Adipocyte (in vitro differentiated cells): ENCODE measurements around the gene NDST4.

Experiments
- DNase-seq: peaks from one replicate; pipeline ENCODE4 v3.0.0-alpha.2; 2015; ENCODE audit warnings: low read depth
- H3K27me3 ChIP-seq: replicated peaks from 2 replicates; pipeline ENCODE4 v1.7.0; 2013; ENCODE audit warnings: mild to moderate bottlenecking, low read length, moderate library complexity; ENCODE audit not compliant: control insufficient read depth, insufficient read depth
- H3K36me3 ChIP-seq: 2 replicates; pipeline ENCODE4 v1.7.0; 2013; ENCODE audit warnings: low read length, mild to moderate bottlenecking, moderate library complexity; ENCODE audit not compliant: control insufficient read depth, insufficient read depth, severe bottlenecking
- H3K4me1 ChIP-seq: 2 replicates; pipeline ENCODE4 v1.7.0; 2013; ENCODE audit warnings: mild to moderate bottlenecking, low read length, moderate library complexity; ENCODE audit not compliant: control insufficient read depth, insufficient read depth
- H3K4me3 ChIP-seq: 2 replicates; pipeline ENCODE4 v1.7.0; 2013; ENCODE audit warnings: mild to moderate bottlenecking, low read length, moderate library complexity
- H3K9ac ChIP-seq: 2 replicates; pipeline ENCODE4 v1.7.0; 2013; ENCODE audit warnings: mild to moderate bottlenecking, low read length, moderate library complexity
- H3K9me3 ChIP-seq: 2 replicates; pipeline ENCODE4 v1.7.0; 2013; ENCODE audit warnings: mild to moderate bottlenecking, low read length, moderate library complexity; ENCODE audit not compliant: control insufficient read depth

Gene NDST4

DNA sequence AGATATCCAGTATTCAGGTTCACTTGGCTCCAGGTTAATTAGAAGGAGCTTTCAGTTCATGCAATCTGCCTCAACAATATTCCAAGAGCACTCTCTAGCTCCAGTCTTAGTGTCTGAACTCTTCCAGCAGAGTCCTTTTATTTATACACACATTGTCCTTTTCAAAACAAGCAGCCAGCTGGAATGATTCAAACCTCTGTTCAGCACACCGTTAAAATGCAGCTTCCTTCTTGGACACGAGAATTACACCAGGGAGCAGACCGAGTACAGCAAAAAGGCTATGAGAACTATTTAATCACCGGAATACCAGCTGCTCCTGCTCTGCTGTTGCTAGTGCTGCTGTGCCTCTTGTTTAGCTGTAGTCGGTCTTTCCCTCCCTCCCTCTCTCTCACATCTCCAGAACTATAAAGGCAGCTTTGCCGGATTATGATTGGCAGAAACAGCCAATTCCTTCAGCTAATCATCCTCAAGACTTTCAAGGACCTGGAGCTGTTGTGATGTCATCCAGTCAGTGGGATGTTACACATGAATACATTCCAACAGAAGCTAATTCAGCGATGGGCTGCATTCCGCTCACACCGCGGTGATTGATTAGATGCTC, at the start of gene NDST4:
NDST4 (minus strand) TSS at position 115 of the 601 bp plus-strand sequence. CDS start 36,584 bp downstream, outside the sequence.
- peak within 1 kb of the TSS; percentile 7 for H3K9ac ChIP-seq
- H3K4me1 ChIP-seq, result peaks cover 10% of the 10 kb centered on the region
- H3K4me3 ChIP-seq, result peak within 1 kb of the TSS; percentile 68
- H3K27me3 ChIP-seq, result no peaks in the 10 kb centered on the region
- H3K36me3 ChIP-seq, result no peaks in the 10 kb centered on the region
- peak; percentile 36 for DNase-seq
- no peaks in the 10 kb centered on the region for H3K9me3 ChIP-seq

GRCh38 chr4:115159141-115159540, 45.7 kb upstream of the NDST4 start:
- Histone ChIP-seq H3K4me1 (peaks cover 20% of the 10 kb centered on the region), H3K36me3 (no peaks in the 10 kb centered on the region), H3K27me3 (no peaks in the 10 kb centered on the region), H3K4me3 (peak overlapping the region; percentile 15), H3K9ac (peak overlapping the region; percentile 9), H3K9me3 (no peaks in the 10 kb centered on the region)
- peak; percentile 73 for DNase-seq

DNA sequence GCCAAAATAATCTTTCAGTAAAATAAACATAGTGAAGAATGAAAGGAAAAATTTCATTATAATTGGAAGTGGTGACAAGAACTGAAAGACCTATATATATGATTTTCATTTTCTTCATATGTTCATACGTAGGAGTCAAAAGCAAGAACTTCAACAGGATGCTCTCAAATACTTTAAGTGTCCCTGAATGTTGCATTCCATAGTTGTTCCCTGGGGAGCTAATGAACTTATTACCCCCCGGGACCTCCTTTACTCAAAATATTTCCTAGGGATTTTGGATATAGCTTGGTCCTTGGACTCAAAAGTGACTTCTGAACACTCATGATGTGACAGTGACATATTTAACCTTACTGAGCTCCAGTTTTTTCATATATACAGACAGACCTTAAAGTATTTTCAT, 44.9 kb upstream of the NDST4 start:
- peaks cover 21% of the 10 kb centered on the region for H3K4me1 ChIP-seq
- no peaks in the 10 kb centered on the region for H3K9me3 ChIP-seq
- H3K27me3 ChIP-seq, result no peaks in the 10 kb centered on the region
- H3K9ac ChIP-seq, result no peak overlapping the region
- no peak for DNase-seq
- no peaks in the 10 kb centered on the region for H3K36me3 ChIP-seq
- H3K4me3 ChIP-seq, result no peak overlapping the region

DNA sequence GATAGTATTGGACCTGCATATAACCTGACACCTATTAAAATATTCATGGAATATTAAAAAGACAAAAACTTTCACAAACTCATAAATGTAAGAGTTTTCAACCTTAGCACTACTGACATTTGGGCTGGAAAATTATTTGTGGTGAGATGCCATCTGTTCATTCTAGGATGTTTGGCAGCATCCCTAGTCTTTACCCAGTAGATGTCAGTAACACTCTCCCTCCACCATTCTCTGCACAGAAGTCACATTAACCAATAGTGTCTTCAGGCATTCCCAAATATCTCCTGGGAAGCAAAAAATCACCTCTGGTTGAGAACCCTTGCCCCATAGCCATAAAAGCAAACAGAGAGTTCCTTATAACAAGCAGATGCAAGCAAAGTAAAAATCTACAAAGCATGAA, 41.4 kb upstream of the NDST4 start:
- Histone ChIP-seq H3K9ac (no peak overlapping the region), H3K4me3 (no peak overlapping the region), H3K9me3 (no peaks in the 10 kb centered on the region), H3K27me3 (no peaks in the 10 kb centered on the region), H3K4me1 (peaks cover 21% of the 10 kb centered on the region), H3K36me3 (no peaks in the 10 kb centered on the region)
- peak; percentile 57 for DNase-seq

GRCh38 chr4:115152965-115153364, 39.5 kb upstream of the NDST4 start:
- no peaks in the 10 kb centered on the region for H3K9me3 ChIP-seq
- no peak overlapping the region for H3K9ac ChIP-seq
- H3K36me3 ChIP-seq, result no peaks in the 10 kb centered on the region
- H3K4me3 ChIP-seq, result no peak overlapping the region
- peaks cover 14% of the 10 kb centered on the region for H3K4me1 ChIP-seq
- H3K27me3 ChIP-seq, result no peaks in the 10 kb centered on the region
- no peak for DNase-seq

DNA sequence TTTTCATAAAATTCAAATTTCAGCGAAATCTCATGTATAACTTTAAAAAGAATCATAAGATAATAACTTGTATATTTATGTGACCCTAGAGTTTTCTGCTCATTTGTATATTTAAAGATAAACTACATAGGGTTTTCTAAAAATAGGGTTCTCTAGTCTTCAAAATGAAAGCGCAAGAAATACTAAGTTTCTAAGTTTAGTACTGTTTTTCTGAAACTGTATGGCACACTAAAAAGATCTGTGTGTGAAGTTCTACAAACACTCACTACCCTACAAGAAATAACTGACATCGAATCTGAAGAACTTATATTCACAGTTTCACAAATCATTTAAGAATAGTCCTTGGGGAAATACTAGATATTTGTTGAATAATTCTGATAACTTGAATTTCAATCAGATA, 38.7 kb upstream of the NDST4 start:
- no peak for DNase-seq
- Histone ChIP-seq H3K36me3 (no peaks in the 10 kb centered on the region), H3K4me1 (peaks cover 14% of the 10 kb centered on the region), H3K9me3 (no peaks in the 10 kb centered on the region), H3K9ac (no peak overlapping the region), H3K27me3 (no peaks in the 10 kb centered on the region), H3K4me3 (no peak overlapping the region)

DNA sequence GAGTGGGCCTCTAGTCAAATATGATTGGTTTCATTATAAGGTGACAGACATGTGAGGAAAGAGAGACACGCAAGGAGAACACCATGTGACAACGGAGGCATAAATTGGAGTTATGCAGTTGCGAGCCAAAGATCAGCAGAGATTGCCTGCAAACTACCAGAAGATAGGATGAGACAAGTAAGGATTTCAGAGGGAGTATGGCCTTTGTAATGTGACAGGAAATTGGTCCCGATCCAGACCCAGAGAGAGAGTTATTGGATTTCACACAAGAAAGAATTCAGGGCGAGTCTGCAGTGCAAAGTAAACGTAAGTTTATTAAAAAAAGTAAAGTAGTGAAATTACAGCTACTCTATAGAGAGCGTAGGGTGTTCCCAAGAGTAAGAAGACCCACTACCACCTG, 35.7 kb upstream of the NDST4 start:
- Histone ChIP-seq H3K4me1 (peaks cover under 1% of the 10 kb centered on the region), H3K9me3 (no peaks in the 10 kb centered on the region), H3K27me3 (no peaks in the 10 kb centered on the region), H3K36me3 (no peaks in the 10 kb centered on the region), H3K4me3 (no peak overlapping the region), H3K9ac (no peak overlapping the region)
- DNase-seq, result no peak

DNA sequence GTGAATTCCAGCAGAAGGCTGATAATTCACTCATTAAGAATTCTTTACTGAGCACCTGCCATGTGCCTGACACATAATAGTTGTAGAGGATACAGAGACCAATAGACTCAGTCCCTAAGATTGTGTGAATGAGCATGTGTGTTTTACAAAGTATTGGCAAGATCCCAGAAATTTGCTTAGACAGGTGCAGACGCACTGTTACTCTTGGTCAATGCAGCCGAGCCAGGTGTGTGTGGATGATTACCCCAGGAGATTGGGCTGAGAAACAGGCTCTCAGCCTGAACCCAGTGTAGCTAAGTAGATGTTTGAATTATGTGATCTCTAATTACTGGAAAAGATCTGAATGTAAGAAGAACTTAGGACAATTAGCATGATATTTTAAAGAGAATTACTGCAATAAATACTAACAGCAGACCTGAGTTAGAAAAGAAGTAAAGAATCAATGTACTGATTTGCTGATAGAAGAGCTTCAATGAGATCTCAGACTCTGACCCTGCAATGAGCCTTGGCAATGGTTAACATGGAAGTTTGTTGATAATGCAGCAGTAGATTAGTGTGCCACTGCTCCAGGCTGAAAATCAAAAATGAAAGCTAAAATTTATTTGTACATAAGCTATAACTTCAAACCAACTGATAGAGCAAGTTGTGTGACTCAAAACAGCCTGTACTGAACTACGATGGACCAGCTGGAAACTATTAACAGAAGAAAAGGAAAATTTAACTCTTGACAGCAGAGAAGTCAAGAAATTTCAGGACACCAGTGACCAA, 32.2 kb upstream of the NDST4 start:
- Histone ChIP-seq H3K36me3 (no peaks in the 10 kb centered on the region), H3K9me3 (no peaks in the 10 kb centered on the region), H3K9ac (no peak overlapping the region), H3K4me1 (no peaks in the 10 kb centered on the region), H3K27me3 (no peaks in the 10 kb centered on the region), H3K4me3 (no peak overlapping the region)
- peak; percentile 30 for DNase-seq

DNA sequence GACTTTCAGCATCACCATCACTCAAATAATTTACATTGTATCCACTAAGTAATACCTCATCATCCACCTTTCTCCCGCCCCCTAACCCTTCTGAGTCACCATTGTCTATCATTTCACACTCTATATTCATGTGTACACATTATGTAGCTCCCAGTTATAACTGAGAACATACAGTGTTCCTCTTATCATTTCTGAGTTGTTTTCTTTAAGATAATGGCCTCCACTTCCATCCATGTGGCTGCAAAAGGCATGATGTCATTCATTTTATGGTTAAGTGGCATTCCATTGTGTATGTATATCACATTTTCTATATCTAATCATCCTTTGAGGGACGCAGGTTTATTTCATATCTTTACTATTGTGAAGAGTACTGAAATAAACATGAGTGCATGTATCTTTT, 14.6 kb upstream of the NDST4 start:
- Histone ChIP-seq H3K9ac (no peak overlapping the region), H3K4me1 (no peaks in the 10 kb centered on the region), H3K36me3 (no peaks in the 10 kb centered on the region), H3K27me3 (no peaks in the 10 kb centered on the region), H3K9me3 (no peaks in the 10 kb centered on the region), H3K4me3 (no peak overlapping the region)
- DNase-seq, result no peak

GRCh38 chr4:115126491-115126890, 13.1 kb upstream of the NDST4 start:
- Histone ChIP-seq H3K9ac (no peak overlapping the region), H3K27me3 (no peaks in the 10 kb centered on the region), H3K36me3 (no peaks in the 10 kb centered on the region), H3K4me3 (no peak overlapping the region), H3K9me3 (no peaks in the 10 kb centered on the region), H3K4me1 (peaks cover 5% of the 10 kb centered on the region)
- no peak for DNase-seq

DNA sequence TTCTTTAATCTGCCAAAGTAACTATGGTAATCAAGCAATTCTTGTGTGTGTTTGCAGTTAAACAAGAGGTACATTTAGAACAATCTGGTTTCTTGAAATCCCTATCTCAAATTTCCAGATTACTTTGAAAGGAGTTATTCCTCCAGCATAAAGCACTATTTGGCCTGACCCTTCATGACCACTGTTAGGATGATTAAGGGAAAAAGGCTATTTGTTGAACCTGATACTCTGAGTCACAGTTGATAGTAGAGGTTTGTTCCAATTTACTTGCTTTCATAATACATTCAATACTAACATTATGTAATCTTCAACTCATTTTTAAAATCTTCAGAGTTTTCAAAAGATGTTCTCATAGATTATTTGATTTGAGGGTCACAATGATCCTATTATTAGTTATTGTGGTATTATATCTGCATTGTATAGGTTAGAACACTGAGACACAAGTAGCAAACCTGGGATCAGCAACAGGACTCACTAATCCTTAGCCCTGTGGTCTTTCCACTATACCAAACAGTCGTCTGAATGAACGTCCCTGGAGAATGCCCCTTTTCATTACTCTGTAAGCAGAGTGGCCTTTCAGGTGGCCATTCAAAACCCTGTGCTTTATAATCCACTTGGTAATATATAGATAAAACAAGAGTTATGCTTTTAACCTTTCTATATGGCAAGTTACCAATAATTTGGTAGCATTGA, 8.1 kb upstream of the NDST4 start:
- no peaks in the 10 kb centered on the region for H3K36me3 ChIP-seq
- no peak overlapping the region for H3K9ac ChIP-seq
- peaks cover 7% of the 10 kb centered on the region for H3K4me1 ChIP-seq
- no peaks in the 10 kb centered on the region for H3K27me3 ChIP-seq
- no peaks in the 10 kb centered on the region for H3K9me3 ChIP-seq
- H3K4me3 ChIP-seq, result no peak overlapping the region
- DNase-seq, result no peak
